Right lobe of liver (tissue), 6 donors: ENCODE data around the gene DST. TPM values are rescaled to one million over a fixed set of nuclear protein-coding genes. Genes with fewer than 3 reads are reported as not detected.
A peak's percentile ranks its signal among the peaks of the same experiment; 100 is the strongest.

Experiments used
- ATAC-seq, 4 donors: fragments of 200-7000 bp; cut with Tn5 transposase; one replicate each; pipeline ENCODE4 v1.9.1; 2020; ENCODE audit warnings: mild to moderate bottlenecking in 4 of 4, moderate library complexity in 4 of 4
- DNase-seq, 3 donors: peaks; one replicate each; pipeline ENCODE4 v3.0.0-alpha.2; 2020
- H3K27ac ChIP-seq, 3 donors: fragments of 200-600 bp; one replicate each; pipeline ENCODE4 v1.8.0; 2022
- H3K27me3 ChIP-seq, 2 donors: fragments of 200-600 bp; one replicate each; pipeline ENCODE4 v1.8.0; 2022
- H3K36me3 ChIP-seq, 4 donors: fragments of 200-600 bp; sonication (generic) in 1 of 4; one replicate each; pipeline versions ENCODE4 v1.5.1 to v1.8.0; 2017 to 2022; ENCODE audit warnings: control low read depth in 1 of 4
- H3K4me1 ChIP-seq, 4 donors: fragments of 200-600 bp; sonication (generic) in 1 of 4; one replicate each; pipeline versions ENCODE4 v1.5.1 to v1.8.0; 2017 to 2022; ENCODE audit warnings: control low read depth in 1 of 4
- H3K4me3 ChIP-seq, 3 donors: fragments of 200-600 bp; one replicate each; pipeline ENCODE4 v1.8.0; 2022
- H3K9me3 ChIP-seq, 4 donors: fragments of 200-600 bp; sonication (generic) in 1 of 4; one replicate each; pipeline versions ENCODE4 v1.5.1 to v1.8.0; 2017 to 2022; ENCODE audit warnings: control low read depth in 1 of 4
- POLR2A ChIP-seq: fragments of 450-650 bp; IDR thresholded peaks from one replicate; pipeline ENCODE4 v1.6.1; 2017; ENCODE audit warnings: antibody characterized with exemption, mild to moderate bottlenecking
- WGBS: methylation state at CpG from one replicate; pipeline ENCODE4 v1.1.6; 2018; ENCODE audit warnings: low coverage, low lambda C conversion rate; ENCODE audit not compliant: insufficient coverage; ENCODE audit errors: missing lambda C conversion rate; 5-methylcytosine and 5-hydroxymethylcytosine counted together
- intact Hi-C, 2 donors: fragments of 100-400 bp; cut with DNase I; formaldehyde crosslinking; loops; one replicate each; pipeline versions ENCODE4 v1.11.2 to v1.14.1; 2022
- total RNA-seq, 6 experiments: library from RNA; depleted of rRNA in 2 of 6; stranded (reverse); fragments of >200 nt in 2 of 6; fragmentation: NEBNext Ultra II Directional in 3 of 6; extraction: Animal tissue kit (Norgen Biotek cat#: 25700) in 3 of 6; gene quantifications; one replicate each; pipeline versions ENCODE4 v1.1.0 to v1.2.4, GENCODE V29; 2016 to 2023
- TF ChIP-seq, protein P1 (sequence below), 4 donors: fragments of 200-600 bp in 3 of 4; fragments of 450-650 bp in 1 of 4; IDR thresholded peaks; one replicate each; pipeline versions ENCODE4 v1.5.1 to v1.8.0; 2016 to 2022; ENCODE audit warnings: antibody characterized with exemption in 4 of 4, mild to moderate bottlenecking in 2 of 4
- donor health status: DM: no; HTN: yes; CAD: no.
- donor health status: DM: no; HTN: no; CAD: no.
- donor health status: DM: no; HTN: no; CAD: no.
- donor health status: DM: no; HTN: yes; CAD: no.
- donor health status: DM: no; HTN: yes; CAD: no.

DST gene
- total RNA-seq, 6 experiments from 2014 or later: 92.1 to 207 (median 156) TPM

DNA sequence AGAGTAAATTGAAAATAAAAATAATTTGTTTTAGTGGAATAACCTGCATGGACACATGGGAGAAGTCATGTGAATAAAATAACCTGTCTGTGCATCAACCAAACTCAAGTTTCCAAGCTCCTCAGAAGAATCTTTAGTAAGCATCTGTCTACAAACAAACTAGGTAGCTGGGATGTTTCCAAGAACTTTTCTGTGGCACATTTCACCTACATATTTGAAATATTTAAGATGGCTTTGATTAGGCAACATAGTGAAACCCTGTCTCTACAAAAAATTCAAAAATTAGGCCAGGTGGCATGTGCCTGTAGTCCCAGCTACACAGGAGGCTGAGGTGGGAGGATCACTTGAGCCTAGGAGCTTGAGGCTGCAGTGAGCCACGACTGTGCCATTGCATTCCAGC is 168.2 kb downstream of the DST start:
- Histone ChIP-seq H3K36me3 (peaks cover 0 to 45% (median 17%) of the 10 kb centered on the region in 4 donors), H3K27me3 (no peaks in the 10 kb centered on the region), H3K9me3 (no peaks in the 10 kb centered on the region), H3K4me1 (peaks cover 0 to 38% (median 21%) of the 10 kb centered on the region in 4 donors), H3K27ac (no peak overlapping the region), H3K4me3 (no peak overlapping the region)
- TF ChIP-seq, protein P1, sequence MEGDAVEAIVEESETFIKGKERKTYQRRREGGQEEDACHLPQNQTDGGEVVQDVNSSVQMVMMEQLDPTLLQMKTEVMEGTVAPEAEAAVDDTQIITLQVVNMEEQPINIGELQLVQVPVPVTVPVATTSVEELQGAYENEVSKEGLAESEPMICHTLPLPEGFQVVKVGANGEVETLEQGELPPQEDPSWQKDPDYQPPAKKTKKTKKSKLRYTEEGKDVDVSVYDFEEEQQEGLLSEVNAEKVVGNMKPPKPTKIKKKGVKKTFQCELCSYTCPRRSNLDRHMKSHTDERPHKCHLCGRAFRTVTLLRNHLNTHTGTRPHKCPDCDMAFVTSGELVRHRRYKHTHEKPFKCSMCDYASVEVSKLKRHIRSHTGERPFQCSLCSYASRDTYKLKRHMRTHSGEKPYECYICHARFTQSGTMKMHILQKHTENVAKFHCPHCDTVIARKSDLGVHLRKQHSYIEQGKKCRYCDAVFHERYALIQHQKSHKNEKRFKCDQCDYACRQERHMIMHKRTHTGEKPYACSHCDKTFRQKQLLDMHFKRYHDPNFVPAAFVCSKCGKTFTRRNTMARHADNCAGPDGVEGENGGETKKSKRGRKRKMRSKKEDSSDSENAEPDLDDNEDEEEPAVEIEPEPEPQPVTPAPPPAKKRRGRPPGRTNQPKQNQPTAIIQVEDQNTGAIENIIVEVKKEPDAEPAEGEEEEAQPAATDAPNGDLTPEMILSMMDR (IDR thresholded peaks at IDR 0.05): no peak
- no peak for TF ChIP-seq POLR2A
- intact Hi-C loops: no loop called here
- ATAC-seq (no peak), DNase-seq (no peak)
- 40% methylated on average over 1 of the region's 1 CpG for WGBS

DNA sequence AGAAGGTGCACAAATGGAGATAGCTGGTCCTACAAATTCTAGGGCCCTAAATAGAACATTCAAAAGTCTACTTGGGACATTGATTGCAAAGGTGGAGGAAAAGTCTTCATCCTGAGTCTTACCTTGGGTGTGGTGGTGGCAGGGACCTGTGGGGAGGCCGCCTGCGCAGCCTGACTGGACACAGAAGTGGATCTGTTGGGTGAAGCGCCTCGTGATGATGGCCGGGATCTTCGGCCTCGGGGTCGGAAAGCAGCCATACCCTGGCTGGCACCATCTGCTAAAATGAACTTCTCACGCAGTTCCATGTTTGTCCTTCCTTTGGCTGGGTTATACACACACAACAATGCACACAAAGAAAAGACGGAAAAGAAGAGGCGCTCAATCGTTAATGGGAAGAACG is 179.2 kb downstream of the DST start:
- WGBS: 91% methylated on average over 9 of the region's 13 CpGs
- Histone ChIP-seq H3K27me3 (no peaks in the 10 kb centered on the region), H3K4me3 (no peak overlapping the region), H3K27ac (no peak overlapping the region), H3K36me3 (peaks cover 0 to 74% (median 31%) of the 10 kb centered on the region in 4 donors), H3K4me1 (no peaks in the 10 kb centered on the region), H3K9me3 (no peaks in the 10 kb centered on the region)
- DNase-seq (no peak), ATAC-seq (no peak)
- intact Hi-C loops: no loop called here
- TF ChIP-seq, protein P1 (IDR thresholded peaks at IDR 0.05): no peak
- no peak for TF ChIP-seq POLR2A

DNA sequence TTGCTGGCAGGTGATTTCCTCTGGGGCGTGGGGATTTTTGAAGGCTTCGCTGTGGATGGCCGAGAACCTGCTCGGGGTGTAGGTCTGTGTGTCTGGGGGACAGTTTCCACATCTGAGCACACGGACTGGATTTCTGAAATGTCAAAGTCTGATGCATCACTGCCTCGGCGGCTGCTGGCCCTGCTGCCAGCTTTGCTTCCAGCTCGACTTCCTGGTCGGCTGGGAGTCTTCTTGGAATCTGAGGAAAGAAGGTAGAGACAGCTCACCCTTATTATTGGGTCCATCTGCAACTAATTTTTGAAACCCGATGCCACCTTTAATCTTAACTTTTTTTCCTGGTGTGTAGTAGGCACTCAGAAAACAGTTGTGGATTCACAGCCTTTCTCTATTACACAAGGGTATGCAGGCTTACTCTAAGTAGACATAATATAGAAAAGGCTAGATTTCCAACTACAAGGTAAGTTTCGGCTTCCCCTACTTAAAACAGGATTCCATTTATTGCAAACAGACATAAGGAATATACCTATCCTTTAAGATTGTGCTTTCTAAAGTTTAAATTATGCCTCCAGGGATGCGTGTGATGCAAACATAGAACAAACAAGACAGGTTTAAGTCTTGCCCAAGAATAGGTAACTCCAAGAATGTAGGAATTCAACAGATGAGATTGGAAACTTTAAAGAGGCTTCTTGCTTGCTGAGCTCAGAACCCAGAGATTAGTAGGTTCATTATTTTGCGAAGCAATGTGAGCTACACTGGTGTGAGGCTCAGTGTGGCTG is 183.5 kb downstream of the DST start:
- ATAC-seq: peak in 1 of 4 donors; percentile 13
- intact Hi-C loops: no loop called here
- peaks cover 0 to under 1% (median 0%) of the 10 kb centered on the region in 4 donors for H3K4me1 ChIP-seq
- H3K4me3 ChIP-seq: no peak overlapping the region
- no peak for DNase-seq
- WGBS: 91% methylated on average over 7 of the region's 13 CpGs
- no peak overlapping the region for H3K27ac ChIP-seq
- peaks cover 0 to 67% (median 26%) of the 10 kb centered on the region in 4 donors for H3K36me3 ChIP-seq
- no peaks in the 10 kb centered on the region for H3K9me3 ChIP-seq
- H3K27me3 ChIP-seq: no peaks in the 10 kb centered on the region
- TF ChIP-seq, protein P1 (IDR thresholded peaks at IDR 0.05): no peak
- no peak for TF ChIP-seq POLR2A

DNA sequence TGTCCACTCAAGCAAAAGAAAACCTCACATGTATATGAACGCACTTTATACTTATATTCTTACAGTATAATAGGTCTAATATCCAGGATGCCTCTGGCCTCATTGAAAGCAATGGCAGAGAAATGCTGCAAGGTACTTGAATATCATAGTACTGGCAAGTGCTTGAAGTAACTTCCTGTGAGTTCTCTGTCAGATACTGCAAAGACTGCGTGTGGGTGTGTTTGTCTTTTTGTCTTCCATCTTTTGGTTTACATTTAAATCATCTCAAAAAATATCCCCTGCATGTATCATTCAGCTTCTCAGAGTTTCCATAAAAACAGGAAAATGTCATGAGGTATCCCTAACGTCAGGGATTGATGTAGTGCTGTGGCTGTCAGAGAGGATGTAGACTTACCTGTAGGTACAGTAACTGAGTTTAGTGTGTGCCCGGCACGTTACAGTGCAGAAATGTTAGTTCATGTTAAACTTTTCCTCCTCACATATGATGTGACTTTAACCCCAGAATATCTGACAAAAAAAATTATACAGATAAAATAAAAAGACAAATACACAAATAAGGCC is 184.3 kb downstream of the DST start:
- 81% methylated on average over 5 of the region's 5 CpGs for WGBS
- peaks cover 0 to 5% (median 0%) of the 10 kb centered on the region in 4 donors for H3K4me1 ChIP-seq
- intact Hi-C loops: no loop called here
- no peak overlapping the region for H3K27ac ChIP-seq
- no peak overlapping the region for H3K4me3 ChIP-seq
- DNase-seq (no peak), ATAC-seq (no peak)
- TF ChIP-seq, protein P1 (IDR thresholded peaks at IDR 0.05): no peak
- no peak for TF ChIP-seq POLR2A
- no peaks in the 10 kb centered on the region for H3K9me3 ChIP-seq
- peaks cover 0 to 59% (median 24%) of the 10 kb centered on the region in 4 donors for H3K36me3 ChIP-seq
- no peaks in the 10 kb centered on the region for H3K27me3 ChIP-seq
